H1 (cell line): ENCODE results near the gene SYK. TPM values are rescaled to one million over a fixed set of nuclear protein-coding genes. Genes with fewer than 3 reads are reported as not detected.

Source experiments
- CTCF ChIA-PET: fragments of 300-600 bp; sonication (Branson Sonifier 250); formaldehyde crosslinking; loops from one replicate; lab custom pipeline; 2021; ENCODE audit not compliant: partially characterized antibody; lab: Charles Lee
- POLR2A ChIA-PET: fragments of 300-600 bp; sonication (Branson Sonifier 250); formaldehyde crosslinking; loops from one replicate; lab custom pipeline; 2021; ENCODE audit warnings: inconsistent platforms; ENCODE audit not compliant: partially characterized antibody; lab: Charles Lee
- DNase-seq, 2 experiments: peaks; one replicate each; pipeline versions ENCODE4 v3.0.0 to v3.0.0-alpha.2; 2010 to 2022; ENCODE audit warnings: low spot score in 2 of 2, low read depth in 1 of 2, mixed read lengths in 1 of 2
- FAIRE-seq: peaks from 2 replicates; lab custom pipeline; 2011; peaks lifted over from hg19 to GRCh38; lab: Jason Lieb, UNC
- H2AFZ ChIP-seq: 2 replicates; pipeline ENCODE4 v1.8.1; 2012; ENCODE audit warnings: low read length, inconsistent platforms
- H2AK5ac ChIP-seq: 2 replicates; pipeline ENCODE4 v1.6.1; 2013; ENCODE audit warnings: low read depth, low read length
- H2BK120ac ChIP-seq: replicated peaks from 2 replicates; pipeline ENCODE3; 2013; ENCODE audit warnings: low read depth, low read length, inconsistent platforms
- H2BK12ac ChIP-seq: 2 replicates; pipeline ENCODE4 v1.6.1; 2013; ENCODE audit warnings: low read depth, low read length
- H2BK15ac ChIP-seq: 2 replicates; pipeline ENCODE4 v1.6.1; 2013; ENCODE audit warnings: low read length
- H2BK20ac ChIP-seq: 2 replicates; pipeline ENCODE4 v1.6.1; 2013; ENCODE audit warnings: low read length
- H2BK5ac ChIP-seq: 2 replicates; pipeline ENCODE4 v1.6.1; 2013; ENCODE audit warnings: low read depth, low read length
- H3K14ac ChIP-seq: 2 replicates; pipeline ENCODE4 v1.6.1; 2013; ENCODE audit warnings: inconsistent platforms; ENCODE audit not compliant: insufficient read length
- H3K18ac ChIP-seq: 2 replicates; pipeline ENCODE4 v1.6.1; 2013; ENCODE audit warnings: low read length; ENCODE audit errors: extremely low read depth
- H3K23ac ChIP-seq: 2 replicates; pipeline ENCODE4 v1.6.1; 2013; ENCODE audit warnings: inconsistent platforms; ENCODE audit not compliant: insufficient read length
- H3K23me2 ChIP-seq: 2 replicates; pipeline ENCODE4 v1.6.1; 2013; ENCODE audit warnings: low read depth, low read length
- H3K27ac ChIP-seq: 2 replicates; pipeline ENCODE4 v1.6.1; 2011; ENCODE audit warnings: low read depth, low read length, inconsistent platforms
- H3K27me3 ChIP-seq, 4 experiments: replicated peaks in 1 of 4; 1 replicate in 1 of 4; 2 replicates in 3 of 4; pipeline versions ENCODE4 v1.6.1 to v1.8.1; 2011 to 2013; ENCODE audit warnings: low read length in 3 of 4, mild to moderate bottlenecking in 3 of 4, inconsistent platforms in 2 of 4, mixed read lengths in 2 of 4, moderate library complexity in 1 of 4; ENCODE audit not compliant: control insufficient read depth in 3 of 4, insufficient read depth in 3 of 4; ENCODE audit errors: extremely low read depth in 1 of 4
- H3K36me3 ChIP-seq, 4 experiments: 2 replicates each; pipeline versions ENCODE4 v1.6.1 to v1.8.1; 2011 to 2013; ENCODE audit warnings: mild to moderate bottlenecking in 4 of 4, low read length in 3 of 4, moderate library complexity in 2 of 4, control low read depth in 1 of 4, inconsistent platforms in 1 of 4; ENCODE audit not compliant: insufficient read depth in 4 of 4, control insufficient read depth in 2 of 4
- H3K4ac ChIP-seq: replicated peaks from 2 replicates; pipeline ENCODE3; 2013; ENCODE audit warnings: low read length, low read depth, mixed read lengths, inconsistent platforms; ENCODE audit not compliant: insufficient read length
- H3K4me1 ChIP-seq, 4 experiments: replicated peaks in 1 of 4; 1 replicate in 1 of 4; 2 replicates in 3 of 4; pipeline versions ENCODE4 v1.6.1 to v1.8.1; 2011 to 2013; ENCODE audit warnings: low read length in 3 of 4, inconsistent platforms in 2 of 4, mixed read lengths in 1 of 4; ENCODE audit not compliant: insufficient read depth in 4 of 4, control insufficient read depth in 3 of 4
- H3K4me2 ChIP-seq, 2 experiments: 2 replicates each; pipeline versions ENCODE4 v1.6.1 to v1.8.1; 2011 to 2013; ENCODE audit warnings: low read depth in 2 of 2, low read length in 2 of 2, control low read depth in 1 of 2, inconsistent platforms in 1 of 2, mild to moderate bottlenecking in 1 of 2; ENCODE audit not compliant: insufficient read depth in 1 of 2
- H3K4me3 ChIP-seq, 4 experiments: fragments of 200-600, 300-600 bp in 1 of 4; sonication (generic), shearing (Covaris generic), sonication (Bioruptor Twin) in 1 of 4; 2 replicates each; pipeline versions ENCODE4 v1.5.1 to v1.8.1; 2011 to 2016; ENCODE audit warnings: low read length in 4 of 4, low read depth in 3 of 4, control low read depth in 2 of 4, inconsistent platforms in 2 of 4, mild to moderate bottlenecking in 2 of 4, mixed read lengths in 1 of 4, moderate library complexity in 1 of 4; ENCODE audit not compliant: insufficient read depth in 2 of 4; ENCODE audit errors: extremely low read depth in 1 of 4
- H3K56ac ChIP-seq: replicated peaks from 2 replicates; pipeline ENCODE3; 2013; ENCODE audit warnings: low read depth, mild to moderate bottlenecking, mixed read lengths, low read length, inconsistent platforms; ENCODE audit not compliant: insufficient read length
- H3K79me1 ChIP-seq: 2 replicates; pipeline ENCODE4 v1.6.1; 2013; ENCODE audit warnings: low read depth, low read length, control low read depth
- H3K79me2 ChIP-seq, 2 experiments: 2 replicates each; pipeline versions ENCODE4 v1.6.1 to v1.8.1; 2012 to 2013; ENCODE audit warnings: low read length in 2 of 2, mild to moderate bottlenecking in 2 of 2, inconsistent platforms in 1 of 2; ENCODE audit not compliant: insufficient read depth in 2 of 2, control insufficient read depth in 1 of 2
- H3K9ac ChIP-seq, 4 experiments: replicated peaks in 1 of 4; 1 replicate in 1 of 4; 2 replicates in 3 of 4; pipeline versions ENCODE4 v1.6.1 to v1.8.1; 2011 to 2013; ENCODE audit warnings: low read depth in 3 of 4, low read length in 3 of 4, control low read depth in 2 of 4, mild to moderate bottlenecking in 2 of 4, moderate library complexity in 2 of 4, inconsistent platforms in 1 of 4; ENCODE audit errors: extremely low read depth in 1 of 4
- H3K9me3 ChIP-seq, 2 experiments: 2 replicates each; pipeline versions ENCODE4 v1.6.1 to v1.8.1; 2012 to 2013; ENCODE audit warnings: mild to moderate bottlenecking in 2 of 2, moderate library complexity in 2 of 2, control low read depth in 1 of 2, inconsistent platforms in 1 of 2, low read depth in 1 of 2, low read length in 1 of 2, mixed read lengths in 1 of 2; ENCODE audit not compliant: insufficient read depth in 2 of 2
- H4K20me1 ChIP-seq, 2 experiments: replicated peaks in 1 of 2; 2 replicates each; pipeline versions ENCODE3 to v1.8.1; 2011 to 2013; ENCODE audit warnings: inconsistent platforms in 2 of 2, low read length in 2 of 2, mild to moderate bottlenecking in 1 of 2; ENCODE audit not compliant: insufficient read depth in 2 of 2, control insufficient read depth in 1 of 2
- H4K5ac ChIP-seq: 2 replicates; pipeline ENCODE4 v1.6.1; 2013; ENCODE audit warnings: low read length, low read depth, mixed read lengths, inconsistent platforms; ENCODE audit not compliant: insufficient read length
- H4K8ac ChIP-seq: 2 replicates; pipeline ENCODE4 v1.8.0; 2013; ENCODE audit warnings: mild to moderate bottlenecking, moderate library complexity, low read length, inconsistent platforms; ENCODE audit not compliant: insufficient read depth; ENCODE audit errors: extremely low read depth
- H4K91ac ChIP-seq: replicated peaks from 2 replicates; pipeline ENCODE3; 2013; ENCODE audit warnings: low read length, mixed read lengths, inconsistent platforms; ENCODE audit not compliant: insufficient read length
- ASH2L ChIP-seq: fragments of 200-600, 300-600 bp; sonication (generic); IDR thresholded peaks from one replicate; pipeline ENCODE4 v1.7.1; 2017; ENCODE audit warnings: low read length
- CHD2 ChIP-seq: IDR thresholded peaks from 2 replicates; pipeline ENCODE4 v1.6.1; 2012; ENCODE audit warnings: low read length, improper control_type of control experiment
- CTCF ChIP-seq, 3 experiments: IDR thresholded peaks; 1 replicate in 2 of 3; 2 replicates in 1 of 3; pipeline versions ENCODE4 v1.5.1 to v1.6.1; 2011; ENCODE audit warnings: low read length in 3 of 3, mild to moderate bottlenecking in 3 of 3, inconsistent platforms in 2 of 3, low read depth in 1 of 3, moderate library complexity in 1 of 3; ENCODE audit not compliant: insufficient read depth in 1 of 3; ENCODE audit errors: control extremely low read depth in 1 of 3
- E2F6 ChIP-seq: IDR thresholded peaks from 2 replicates; pipeline ENCODE4 v1.6.1; 2012; ENCODE audit warnings: inconsistent platforms
- KDM5A ChIP-seq: fragments of 200-600 bp; IDR thresholded peaks from 2 replicates; pipeline ENCODE4 v1.7.1; 2012; ENCODE audit warnings: mild to moderate bottlenecking, low read length, inconsistent platforms, mixed read lengths
- POLR2AphosphoS5 ChIP-seq: IDR thresholded peaks from 2 replicates; pipeline ENCODE4 v1.6.1; 2011; ENCODE audit warnings: low read depth, low read length
- SIRT6 ChIP-seq: IDR thresholded peaks from one replicate; pipeline ENCODE4 v1.7.1; 2012; ENCODE audit warnings: low read length, inconsistent platforms
- SP4 ChIP-seq: IDR thresholded peaks from 2 replicates; pipeline ENCODE4 v1.6.1; 2012; ENCODE audit warnings: low read length, inconsistent platforms
- SRF ChIP-seq: IDR thresholded peaks from 2 replicates; pipeline ENCODE4 v1.6.1; 2011; ENCODE audit warnings: mild to moderate bottlenecking, low read depth, low read length, moderate library complexity
- USF2 ChIP-seq: IDR thresholded peaks from 2 replicates; pipeline ENCODE4 v1.6.1; 2011; ENCODE audit warnings: low read length, improper control_type of control experiment
- WGBS, 2 experiments: shearing (Covaris generic) in 1 of 2; methylation state at CpG; one replicate each; pipeline versions ENCODE4 v1.1.6 to v1.1.7; 2013 to 2015; ENCODE audit warnings: low lambda C conversion rate in 2 of 2, mixed read lengths in 2 of 2, inconsistent platforms in 1 of 2, low coverage in 1 of 2, missing lambda C conversion rate in 1 of 2; ENCODE audit not compliant: insufficient replicate concordance in 2 of 2, insufficient coverage in 1 of 2, insufficient read length in 1 of 2; ENCODE audit errors: extremely low coverage in 1 of 2, missing lambda C conversion rate in 1 of 2; 5-methylcytosine and 5-hydroxymethylcytosine counted together
- polyA plus RNA-seq, 7 experiments: library from polyadenylated mRNA; depleted of rRNA in 3 of 7; stranded (reverse) in 5 of 7; unstranded in 2 of 7; fragments of >200 nt in 5 of 7; fragments of 200-250 nt in 2 of 7; gene quantifications; 1 replicate in 5 of 7; 2 replicates in 1 of 7; 4 replicates in 1 of 7; pipeline versions ENCODE4 v1.2.1 to v1.2.3, GENCODE V29; 2011 to 2013; ENCODE audit warnings: missing spikeins in 2 of 7, mixed read lengths in 2 of 7
- total RNA-seq: library from RNA; stranded (reverse); fragmentation: NEBNext Ultra II Directional; extraction: Animal tissue kit (Norgen Biotek cat#: 25700); gene quantifications from 2 replicates; pipeline ENCODE4 v1.2.1, GENCODE V29; 2021

Gene SYK
- total and polyA plus RNA-seq, 2 of the 8 experiments (the other 6 are each of a cell fraction or from before 2014, with no cell fraction given), result 1.5 to 4.4 TPM

GRCh38 chr9:90839183-90839728, 37.6 kb downstream of the SYK start:
- H4K5ac ChIP-seq, result no peak overlapping the region
- no peak overlapping the region for H4K91ac ChIP-seq
- no peak overlapping the region for H3K9ac ChIP-seq
- no peak overlapping the region for H4K8ac ChIP-seq
- ChIA-PET CTCF (interaction anchor here (1.2 to 2.3 kb wide), 7 partner anchors 8 to 171 kb away, joined by 3 to 12 read pairs (median 3); no protein-coding TSS in a partner anchor), POLR2A (no interaction called here)
- no peak overlapping the region for H2BK20ac ChIP-seq
- no peak overlapping the region for H3K4me3 ChIP-seq
- peaks cover 9% of the 10 kb centered on the region; the same call in 1 of the 2 replicates for H3K79me1 ChIP-seq
- H3K23ac ChIP-seq, result no peak overlapping the region
- H2BK15ac ChIP-seq, result no peak overlapping the region
- H3K36me3 ChIP-seq, result peaks cover 0 to 6% (median 0%) of the 10 kb centered on the region in 4 experiments; a peak in 1 of 8 replicates
- H3K4me2 ChIP-seq, result no peak overlapping the region
- no peaks in the 10 kb centered on the region; a peak in 1 of 7 replicates for H3K27me3 ChIP-seq
- FAIRE-seq (no peak), DNase-seq (no peak)
- no peak overlapping the region for H2AFZ ChIP-seq
- no peak overlapping the region for H3K18ac ChIP-seq
- H3K14ac ChIP-seq, result no peak overlapping the region
- H3K4me1 ChIP-seq, result no peaks in the 10 kb centered on the region; a peak in 1 of 7 replicates
- H3K56ac ChIP-seq, result no peak overlapping the region
- H4K20me1 ChIP-seq, result peaks cover 0 to 17% of the 10 kb centered on the region in 2 experiments
- no peak overlapping the region for H2AK5ac ChIP-seq
- H3K27ac ChIP-seq, result no peak overlapping the region
- WGBS, 2 experiments, result 90% methylated on average over 7 of the region's 7 CpGs; no CpG with 5 or more reads in 1 of the 2 experiments
- no peak overlapping the region for H2BK12ac ChIP-seq
- no peak overlapping the region for H2BK5ac ChIP-seq
- H2BK120ac ChIP-seq, result no peak overlapping the region
- H3K23me2 ChIP-seq, result peaks cover 18% of the 10 kb centered on the region; the same call in 1 of the 2 replicates
- H3K4ac ChIP-seq, result no peak overlapping the region
- peaks cover 3 to 15% of the 10 kb centered on the region in 2 experiments; a peak in 3 of 4 replicates for H3K9me3 ChIP-seq
- peaks cover 0 to 9% of the 10 kb centered on the region in 2 experiments; a peak in 1 of 4 replicates for H3K79me2 ChIP-seq
- no peak for TF ChIP-seq CHD2
- TF ChIP-seq KDM5A, result no peak
- no peak for TF ChIP-seq USF2
- TF ChIP-seq SP4, result no peak
- no peak for TF ChIP-seq CTCF (IDR thresholded peaks at IDR 0.05; ENCODE audit: control extremely low read depth in 1 of 3, insufficient read depth in 1 of 3, low read depth in 1 of 3, low read length in 3 of 3)
- no peak for TF ChIP-seq SIRT6
- no peak for TF ChIP-seq SRF
- TF ChIP-seq ASH2L, result no peak
- no peak for TF ChIP-seq E2F6
- no peak for TF ChIP-seq POLR2AphosphoS5
